Central memory CD8-positive, alpha-beta T cell (primary cell): Measurements from ENCODE around the gene SPP1.
"Not testable (repeated sequence)": the region's sequence is repeated elsewhere in the genome, so short reads cannot be mapped to it uniquely, and the experiment has no call there.

ENCODE experiments used
- ATAC-seq: fragments of 150-1000 bp; cut with Tn5 transposase; replicated peaks from 2 replicates; pipeline ENCODE4 v1.10.0; 2022; ENCODE audit warnings: mild to moderate bottlenecking, moderate FRiP score, moderate number of reproducible peaks; ENCODE audit not compliant: poor library complexity, severe bottlenecking; ENCODE audit errors: extremely low read depth
- DNase-seq, 2 donors: peaks; one replicate each; pipeline ENCODE4 v3.0.0; 2021; ENCODE audit warnings: low spot score in 2 of 2
- H3K27ac Mint-ChIP-seq: one replicate; pipeline ENCODE4 v1.8.0; 2022; ENCODE audit warnings: low read depth, mild to moderate bottlenecking, moderate library complexity, mixed read lengths
- H3K27me3 Mint-ChIP-seq: one replicate; pipeline ENCODE4 v1.8.0; 2022; ENCODE audit warnings: mixed read lengths
- H3K36me3 Mint-ChIP-seq: one replicate; pipeline ENCODE4 v1.8.0; 2022; ENCODE audit warnings: mild to moderate bottlenecking, moderate library complexity, mixed read lengths; ENCODE audit not compliant: insufficient read depth
- H3K4me1 Mint-ChIP-seq: one replicate; pipeline ENCODE4 v1.8.0; 2022; ENCODE audit warnings: mixed read lengths
- H3K4me3 Mint-ChIP-seq: one replicate; pipeline ENCODE4 v1.8.0; 2022; ENCODE audit warnings: mild to moderate bottlenecking, moderate library complexity, mixed read lengths
- H3K9me3 Mint-ChIP-seq: one replicate; pipeline ENCODE4 v1.8.0; 2022; ENCODE audit warnings: mixed read lengths

SPP1 gene

DNA sequence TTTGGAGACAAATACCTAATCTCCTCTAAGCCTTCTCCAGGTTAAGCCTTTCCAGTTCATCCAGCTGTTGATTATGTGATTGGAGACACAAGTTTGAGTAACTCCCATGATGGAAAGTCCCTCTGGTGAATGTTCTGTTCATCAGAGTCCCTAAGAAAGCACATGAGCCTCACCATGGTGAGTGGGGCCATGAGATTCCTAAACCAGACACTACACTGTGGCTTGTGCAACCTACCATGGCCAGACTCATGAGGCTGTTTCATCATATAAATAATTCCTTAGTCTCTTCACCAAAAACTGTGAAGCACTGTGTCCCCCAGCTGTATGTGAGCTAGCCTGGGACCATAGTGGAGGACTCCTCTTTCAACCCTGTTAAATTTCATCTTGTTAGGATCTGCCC is 46.3 kb downstream of the SPP1 start:
- DNase-seq: no peak
- Mint-ChIP-seq H3K27me3 (no peaks in the 10 kb centered on the region), H3K4me3 (no peak overlapping the region), H3K4me1 (peaks cover 5% of the 10 kb centered on the region), H3K9me3 (peaks cover 9% of the 10 kb centered on the region), H3K27ac (no peak overlapping the region), H3K36me3 (peaks cover 9% of the 10 kb centered on the region)
- no peak for ATAC-seq

DNA sequence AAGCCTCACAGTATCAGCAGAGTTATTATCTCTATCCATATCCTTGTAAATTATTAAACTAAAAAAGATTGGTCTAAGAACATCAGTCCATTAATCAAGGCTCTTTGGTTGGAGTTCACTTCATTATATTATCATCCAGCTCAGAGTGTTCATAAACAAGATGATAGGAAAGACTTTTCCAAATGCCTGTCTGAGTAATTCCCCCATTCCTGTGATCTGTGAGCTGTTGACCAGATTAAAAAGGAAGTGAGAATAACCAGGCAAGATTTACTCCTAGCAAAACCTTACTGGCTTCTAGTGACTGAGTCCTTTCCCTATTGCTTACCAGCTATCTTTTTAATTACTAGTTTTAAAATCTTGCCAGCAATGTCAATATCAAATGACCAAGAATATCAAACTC is 46.8 kb downstream of the SPP1 start:
- Mint-ChIP-seq H3K36me3 (peaks cover 8% of the 10 kb centered on the region), H3K9me3 (peaks cover 9% of the 10 kb centered on the region), H3K4me3 (no peak overlapping the region), H3K27ac (no peak overlapping the region), H3K27me3 (no peaks in the 10 kb centered on the region), H3K4me1 (peaks cover 5% of the 10 kb centered on the region)
- ATAC-seq: no peak
- no peak for DNase-seq

DNA sequence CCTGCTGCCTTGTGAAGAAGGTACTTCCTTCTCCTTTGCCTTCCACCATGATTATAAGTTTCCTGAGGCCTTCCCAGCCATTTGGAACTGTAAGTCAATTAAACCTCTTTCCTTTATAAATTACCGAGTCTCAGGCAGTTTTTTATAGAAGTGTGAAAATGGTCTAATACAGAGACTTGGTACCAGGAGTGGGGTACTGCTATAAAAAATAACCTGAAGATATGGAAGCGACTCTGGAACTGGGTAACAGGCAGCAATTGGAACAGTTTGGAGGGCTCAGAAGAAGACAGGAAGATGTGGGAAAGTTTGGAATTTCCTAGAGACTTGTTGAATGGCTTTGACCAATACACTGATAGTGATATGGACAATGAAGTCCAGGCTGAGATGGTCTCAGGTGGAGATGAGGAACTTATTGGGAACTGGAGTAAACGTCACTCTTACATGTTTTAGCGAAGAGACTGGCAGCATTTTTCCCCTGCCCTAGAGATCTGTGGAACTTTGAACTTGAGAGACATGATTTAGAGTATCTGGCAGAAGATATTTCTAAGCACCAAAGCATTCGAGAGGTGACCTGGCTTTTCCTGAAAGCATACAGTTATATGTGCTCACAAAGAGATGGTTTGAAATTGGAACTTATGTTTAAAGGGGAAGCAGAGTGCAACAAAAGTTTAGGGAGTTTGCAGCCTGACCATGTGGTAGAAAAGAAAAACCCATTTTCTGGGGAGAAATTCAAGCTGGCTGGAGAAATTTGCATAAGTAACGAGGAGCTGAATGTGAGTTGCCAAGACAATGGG is 50.6 kb downstream of the SPP1 start:
- ATAC-seq, H3K36me3 Mint-ChIP-seq, H3K4me3 Mint-ChIP-seq, H3K27me3 Mint-ChIP-seq, DNase-seq, H3K9me3 Mint-ChIP-seq, H3K4me1 Mint-ChIP-seq, H3K27ac Mint-ChIP-seq: not testable (repeated sequence)

DNA sequence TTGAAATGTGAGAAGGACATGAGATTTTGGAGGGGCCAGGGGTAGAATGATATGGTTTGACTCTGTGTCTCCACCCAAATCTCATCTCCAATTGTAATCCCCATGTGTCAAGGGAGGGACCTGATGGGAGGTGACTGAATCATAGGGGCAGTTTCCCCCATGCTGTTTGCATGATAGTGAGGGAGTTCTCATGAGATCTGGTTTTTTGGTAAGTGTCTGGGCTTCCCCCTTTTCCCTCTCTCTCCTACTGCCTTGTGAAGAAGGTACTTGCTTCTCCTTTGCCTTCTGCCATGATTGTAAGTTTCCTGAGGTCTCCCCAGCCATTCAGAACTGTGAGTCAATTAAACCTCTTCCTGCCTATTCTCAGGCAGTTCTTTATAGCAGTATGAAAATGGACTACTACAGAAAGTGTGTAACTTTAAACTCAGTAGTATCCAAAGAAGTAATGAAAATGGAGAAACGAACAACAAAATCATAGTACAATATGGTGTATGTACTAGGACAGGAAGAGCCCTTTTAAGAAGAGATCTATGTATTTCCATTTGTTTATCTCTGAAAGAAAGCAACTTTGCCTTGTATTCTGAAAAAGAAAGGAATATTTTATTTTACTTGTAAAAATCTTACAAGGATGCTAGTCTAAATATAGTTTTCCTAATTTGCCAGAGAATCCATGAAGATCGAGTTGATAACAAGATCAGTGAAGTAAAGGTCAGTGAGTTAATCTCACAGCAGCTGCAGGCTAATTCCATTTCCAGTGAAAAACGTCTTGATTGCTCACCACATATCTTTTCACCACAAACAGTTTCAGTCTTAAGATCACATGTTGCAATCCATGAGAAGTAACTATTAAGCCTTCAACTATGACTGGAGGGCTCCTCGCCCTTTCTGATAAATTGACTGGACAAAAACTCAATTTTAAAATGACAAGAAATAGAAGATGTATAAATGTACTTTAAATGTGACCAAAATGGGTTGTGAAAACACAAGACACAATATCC is 52.4 kb downstream of the SPP1 start:
- H3K27me3 Mint-ChIP-seq: no peaks in the 10 kb centered on the region
- no peaks in the 10 kb centered on the region for H3K4me1 Mint-ChIP-seq
- H3K27ac Mint-ChIP-seq: no peak overlapping the region
- H3K4me3 Mint-ChIP-seq: no peak overlapping the region
- no peak for DNase-seq
- ATAC-seq: no peak
- peaks cover 4% of the 10 kb centered on the region for H3K36me3 Mint-ChIP-seq
- peaks cover 9% of the 10 kb centered on the region for H3K9me3 Mint-ChIP-seq

DNA sequence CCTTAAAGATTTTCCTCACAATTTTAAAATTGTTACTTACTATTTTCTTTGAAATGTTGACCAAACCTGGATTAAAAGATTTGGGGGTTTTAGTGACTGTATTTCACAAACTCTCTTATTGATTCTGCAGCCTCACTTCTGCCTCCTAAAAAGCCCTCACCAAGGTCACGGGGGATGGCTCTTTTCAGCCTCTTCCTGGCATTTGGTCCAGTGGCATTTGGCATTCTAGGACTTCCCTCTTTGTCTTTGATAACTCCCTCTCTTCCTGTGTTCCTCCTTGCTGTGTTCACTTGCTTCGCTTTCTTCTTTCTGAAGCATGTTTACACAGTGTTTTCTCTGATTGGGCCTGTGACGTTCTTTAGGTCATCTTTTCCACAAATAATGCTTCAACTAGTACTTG is 53.4 kb downstream of the SPP1 start:
- peaks cover 9% of the 10 kb centered on the region for H3K9me3 Mint-ChIP-seq
- no peak for ATAC-seq
- H3K27ac Mint-ChIP-seq: no peak overlapping the region
- no peak for DNase-seq
- no peak overlapping the region for H3K4me3 Mint-ChIP-seq
- H3K4me1 Mint-ChIP-seq: no peaks in the 10 kb centered on the region
- H3K36me3 Mint-ChIP-seq: peaks cover 1% of the 10 kb centered on the region
- H3K27me3 Mint-ChIP-seq: no peaks in the 10 kb centered on the region

DNA sequence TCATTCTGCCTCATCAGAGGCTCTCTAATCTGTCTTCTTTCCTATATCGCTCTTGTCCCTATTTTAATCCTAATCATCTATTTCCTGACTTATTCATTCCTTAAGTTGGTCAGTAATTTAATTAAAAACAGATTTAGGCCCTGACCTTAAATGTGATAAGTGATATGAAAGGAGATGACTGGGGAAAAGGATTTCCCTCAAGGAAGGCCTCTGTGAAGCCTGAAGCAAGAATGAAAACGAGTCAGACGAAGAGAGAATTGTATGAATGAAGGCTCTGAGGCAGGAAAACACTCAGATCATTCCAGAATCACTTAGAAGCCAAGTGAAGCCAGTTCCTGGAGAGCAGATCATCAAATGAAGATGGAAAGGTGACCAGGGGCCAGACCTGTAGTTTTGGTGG is 54.0 kb downstream of the SPP1 start:
- H3K4me1 Mint-ChIP-seq: no peaks in the 10 kb centered on the region
- peaks cover 1% of the 10 kb centered on the region for H3K36me3 Mint-ChIP-seq
- no peaks in the 10 kb centered on the region for H3K27me3 Mint-ChIP-seq
- no peak overlapping the region for H3K27ac Mint-ChIP-seq
- no peak overlapping the region for H3K4me3 Mint-ChIP-seq
- no peak for DNase-seq
- ATAC-seq: no peak
- H3K9me3 Mint-ChIP-seq: peaks cover 9% of the 10 kb centered on the region

DNA sequence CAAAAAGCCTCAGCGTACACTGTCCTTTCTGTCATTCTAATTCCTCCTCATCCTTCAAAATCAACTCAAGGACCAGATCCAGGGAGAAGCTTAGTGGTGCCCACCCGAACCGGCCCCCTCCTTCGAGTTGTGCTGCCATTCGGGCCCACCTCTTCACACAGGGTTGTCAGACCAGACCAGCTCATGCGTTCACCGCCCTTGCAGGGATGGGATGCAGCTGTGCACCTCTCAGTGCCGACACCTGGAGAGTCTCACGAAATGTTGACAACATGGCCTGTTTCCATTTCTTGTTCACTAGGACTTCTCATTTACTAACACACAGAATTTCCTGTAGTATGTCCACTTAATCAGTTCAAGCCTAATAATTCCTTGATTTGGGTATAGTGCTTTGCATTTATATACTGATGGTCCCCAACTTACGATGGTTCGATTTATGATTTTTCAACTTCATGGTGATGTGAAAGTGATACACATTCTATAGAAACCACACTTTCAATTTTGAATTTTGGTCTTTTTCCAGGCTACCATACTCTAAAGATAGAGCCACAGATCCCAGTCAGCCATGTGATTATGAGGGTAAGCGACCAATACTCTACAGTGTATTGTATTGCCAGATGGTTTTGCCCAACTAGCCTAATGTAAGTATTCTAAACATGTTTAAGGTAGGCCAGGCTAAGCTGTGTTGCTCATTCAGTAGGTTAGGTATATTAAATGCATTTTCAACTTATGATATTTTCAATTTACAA is 55.2 kb downstream of the SPP1 start:
- ATAC-seq: no peak
- no peak for DNase-seq
- Mint-ChIP-seq H3K9me3 (peaks cover 7% of the 10 kb centered on the region), H3K4me1 (no peaks in the 10 kb centered on the region), H3K27me3 (no peaks in the 10 kb centered on the region), H3K4me3 (no peak overlapping the region), H3K36me3 (peaks cover 2% of the 10 kb centered on the region), H3K27ac (no peak overlapping the region)
